Kidney epithelial cell (primary cell): ENCODE results near the gene HLCS. TPM values are rescaled to one million over a fixed set of nuclear protein-coding genes. Genes with fewer than 3 reads are reported as not detected.
A peak's percentile ranks its signal among the peaks of the same experiment; 100 is the strongest.

Experiments used
- DNase-seq: peaks from one replicate; pipeline ENCODE4 v3.0.0-alpha.2; 2010; ENCODE audit warnings: low read depth
- H3K27me3 ChIP-seq: 2 replicates; pipeline ENCODE4 v1.6.0; 2011; ENCODE audit warnings: low read length; ENCODE audit not compliant: control insufficient read depth, insufficient read depth
- H3K36me3 ChIP-seq: 2 replicates; pipeline ENCODE4 v1.5.1; 2011; ENCODE audit warnings: low read length; ENCODE audit not compliant: control insufficient read depth, insufficient read depth
- H3K4me3 ChIP-seq: 2 replicates; pipeline ENCODE4 v1.5.1; 2011; ENCODE audit warnings: low read depth, mild to moderate bottlenecking, control low read depth, low read length
- total RNA-seq: library from RNA; depleted of rRNA; stranded (reverse); fragments of >200 nt; gene quantifications from 2 replicates; pipeline ENCODE4 v1.2.3, GENCODE V29; 2015
- TF ChIP-seq, protein P1 (sequence below): IDR thresholded peaks from 2 replicates; pipeline ENCODE4 v1.5.1; 2011; ENCODE audit warnings: mild to moderate bottlenecking, moderate library complexity, low read length, control low read depth, inconsistent platforms; ENCODE audit not compliant: insufficient read depth, poor library complexity, severe bottlenecking

HLCS gene
- total RNA-seq, 1 donor from 2014 or later, result 26.7 TPM

DNA sequence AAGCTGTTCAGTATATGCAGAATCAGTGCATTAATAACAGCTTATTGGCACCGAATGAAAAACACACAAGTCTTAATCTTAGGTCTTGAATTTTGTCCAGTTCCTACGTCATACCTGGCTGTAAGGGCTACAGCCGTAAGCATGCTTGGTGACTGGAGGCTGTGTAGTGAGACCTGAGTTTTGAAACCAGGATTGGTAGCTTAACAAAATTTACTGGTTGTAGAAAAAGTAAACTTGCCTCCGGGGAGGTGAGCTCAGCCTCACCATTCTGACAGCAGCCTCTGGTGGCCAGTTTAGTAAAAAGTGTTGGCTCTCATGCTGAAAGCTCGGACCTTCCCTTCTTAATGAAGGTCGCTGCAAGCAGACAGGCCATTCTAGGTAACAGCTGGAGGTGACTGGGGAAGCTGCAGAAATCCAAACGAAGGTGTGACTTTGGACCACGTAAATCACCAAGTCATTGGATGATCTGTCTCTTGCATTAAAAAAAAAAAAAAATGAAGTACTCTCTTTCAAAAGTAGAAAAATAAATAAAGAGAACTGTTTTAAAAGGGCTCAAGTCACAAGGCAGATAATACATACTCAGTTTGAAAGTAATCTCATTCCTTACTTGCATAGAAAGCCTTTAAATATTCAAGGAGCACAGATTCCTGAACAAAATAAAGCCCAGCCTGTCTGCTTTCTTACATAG, 48.9 kb downstream of the HLCS start:
- H3K4me3 ChIP-seq, result no peak overlapping the region
- H3K36me3 ChIP-seq, result no peaks in the 10 kb centered on the region
- no peak for DNase-seq
- TF ChIP-seq, protein P1, sequence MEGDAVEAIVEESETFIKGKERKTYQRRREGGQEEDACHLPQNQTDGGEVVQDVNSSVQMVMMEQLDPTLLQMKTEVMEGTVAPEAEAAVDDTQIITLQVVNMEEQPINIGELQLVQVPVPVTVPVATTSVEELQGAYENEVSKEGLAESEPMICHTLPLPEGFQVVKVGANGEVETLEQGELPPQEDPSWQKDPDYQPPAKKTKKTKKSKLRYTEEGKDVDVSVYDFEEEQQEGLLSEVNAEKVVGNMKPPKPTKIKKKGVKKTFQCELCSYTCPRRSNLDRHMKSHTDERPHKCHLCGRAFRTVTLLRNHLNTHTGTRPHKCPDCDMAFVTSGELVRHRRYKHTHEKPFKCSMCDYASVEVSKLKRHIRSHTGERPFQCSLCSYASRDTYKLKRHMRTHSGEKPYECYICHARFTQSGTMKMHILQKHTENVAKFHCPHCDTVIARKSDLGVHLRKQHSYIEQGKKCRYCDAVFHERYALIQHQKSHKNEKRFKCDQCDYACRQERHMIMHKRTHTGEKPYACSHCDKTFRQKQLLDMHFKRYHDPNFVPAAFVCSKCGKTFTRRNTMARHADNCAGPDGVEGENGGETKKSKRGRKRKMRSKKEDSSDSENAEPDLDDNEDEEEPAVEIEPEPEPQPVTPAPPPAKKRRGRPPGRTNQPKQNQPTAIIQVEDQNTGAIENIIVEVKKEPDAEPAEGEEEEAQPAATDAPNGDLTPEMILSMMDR, result peak; percentile 80
- H3K27me3 ChIP-seq, result no peaks in the 10 kb centered on the region

DNA sequence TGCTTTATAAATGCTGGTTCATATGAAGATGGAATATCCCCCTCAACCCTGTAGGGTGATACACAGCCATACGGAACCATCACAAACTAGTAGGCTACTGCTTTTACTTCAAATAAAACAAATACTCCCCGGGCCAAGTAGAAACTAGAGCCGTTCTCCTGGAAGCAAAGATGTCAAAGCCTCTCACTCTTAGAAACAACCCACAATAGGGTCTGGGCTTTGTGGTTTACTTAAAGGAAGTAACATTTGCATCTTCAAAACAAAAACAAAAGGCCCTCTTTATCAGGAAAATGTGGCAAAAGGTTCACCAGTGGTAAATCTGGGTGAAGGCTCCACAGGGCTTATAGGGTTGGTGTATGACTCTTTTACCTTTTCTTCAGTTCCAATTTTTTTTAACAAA, 49.8 kb downstream of the HLCS start:
- DNase-seq, result no peak
- H3K36me3 ChIP-seq, result no peaks in the 10 kb centered on the region
- H3K27me3 ChIP-seq, result no peaks in the 10 kb centered on the region
- TF ChIP-seq, protein P1, result no peak
- H3K4me3 ChIP-seq, result no peak overlapping the region

DNA sequence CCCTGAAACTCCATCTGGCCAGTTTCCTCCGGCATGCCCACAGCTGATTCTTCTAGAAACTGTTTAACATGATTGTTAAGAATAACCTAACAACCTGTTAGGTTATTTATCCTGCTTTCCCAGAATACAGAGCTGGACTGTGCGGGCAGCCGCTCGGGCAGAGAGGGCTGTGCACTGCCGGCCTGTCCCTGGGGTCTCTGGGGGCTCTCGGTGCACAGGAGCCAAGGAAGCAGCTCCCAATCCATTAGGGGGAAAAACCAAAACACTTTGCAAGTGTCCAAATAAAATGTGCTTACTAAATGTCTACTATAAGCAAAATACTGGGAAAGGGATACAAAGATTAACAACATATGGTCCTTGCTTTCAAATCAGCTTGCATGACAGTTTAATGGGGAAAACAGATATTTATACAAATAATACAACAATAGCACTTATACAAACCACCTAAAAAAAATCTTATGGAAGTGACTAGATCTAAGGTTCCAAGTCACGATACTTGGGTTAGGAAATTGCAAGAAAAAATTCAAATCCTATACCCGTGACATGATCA, 50.7 kb downstream of the HLCS start:
- Histone ChIP-seq H3K27me3 (no peaks in the 10 kb centered on the region), H3K4me3 (no peak overlapping the region), H3K36me3 (no peaks in the 10 kb centered on the region)
- no peak for DNase-seq
- TF ChIP-seq, protein P1, result no peak

DNA sequence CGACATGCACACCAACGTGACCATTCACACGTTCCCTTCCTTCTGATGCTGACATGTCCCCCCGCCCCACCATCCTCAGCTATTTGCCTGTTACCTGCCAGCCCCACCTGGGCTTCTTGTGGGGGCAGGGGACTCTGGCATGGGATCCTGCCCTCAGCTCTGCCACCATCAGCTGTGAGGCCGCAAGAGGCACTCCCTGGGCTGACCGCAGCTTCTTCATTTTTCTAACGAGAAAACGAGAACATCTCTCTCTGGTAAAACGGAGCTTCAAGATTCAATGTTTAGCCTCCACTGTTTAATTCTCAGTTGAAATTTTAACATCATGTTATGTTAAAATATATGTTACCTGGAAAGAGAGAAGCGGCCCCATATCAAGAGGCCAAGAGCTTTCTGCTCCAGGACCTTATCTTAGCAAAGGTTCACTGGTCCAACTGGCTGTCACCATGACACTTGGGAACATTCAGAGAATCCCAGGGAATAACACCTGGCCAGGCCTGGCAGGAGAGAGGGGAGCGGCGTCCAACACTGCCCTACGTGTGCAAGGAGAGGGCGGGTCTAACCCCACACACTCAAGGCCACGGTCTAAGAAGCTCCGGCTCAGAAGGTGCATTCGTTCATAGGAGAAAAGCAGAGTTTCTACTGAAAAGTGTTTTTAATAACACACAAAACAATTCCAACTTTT, 51.3 kb downstream of the HLCS start:
- DNase-seq, result no peak
- TF ChIP-seq, protein P1, result no peak
- Histone ChIP-seq H3K27me3 (no peaks in the 10 kb centered on the region), H3K4me3 (no peak overlapping the region), H3K36me3 (no peaks in the 10 kb centered on the region)

DNA sequence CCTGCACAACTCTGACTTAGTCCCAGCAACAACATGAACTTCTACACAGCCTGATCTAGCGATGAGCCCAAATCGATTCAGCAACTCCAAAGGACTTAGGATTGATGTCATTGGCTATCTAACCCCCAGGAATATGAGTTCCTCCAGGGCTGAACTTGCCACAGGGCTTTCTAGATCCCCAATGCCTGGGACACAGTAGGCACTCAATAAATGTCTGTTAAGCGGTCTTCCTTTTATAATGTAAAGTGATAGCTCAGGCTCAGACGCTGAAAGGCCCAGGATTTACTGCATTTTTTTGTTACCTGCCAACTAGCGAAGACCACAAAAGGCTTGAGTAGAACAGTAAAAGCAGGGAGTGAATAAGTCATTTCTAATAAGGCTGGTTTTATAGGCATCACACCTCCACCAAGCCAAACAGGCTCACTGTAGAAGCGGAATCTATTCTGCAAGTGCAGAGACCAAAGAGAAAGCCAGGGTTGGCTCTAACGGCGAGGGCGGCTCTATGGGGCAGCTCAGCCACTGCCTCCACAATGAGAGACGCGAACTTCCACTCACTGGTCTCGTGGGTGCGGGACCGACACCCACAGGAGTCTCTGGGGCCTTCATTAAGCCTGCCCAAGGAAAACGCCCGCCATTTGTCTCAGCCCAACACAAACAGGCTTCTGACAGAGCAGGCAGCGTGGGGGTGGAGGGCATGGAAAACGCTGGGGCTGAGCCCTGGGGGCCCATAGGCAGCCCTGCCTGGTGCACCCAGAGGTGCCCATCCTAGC, 52.0 kb downstream of the HLCS start:
- no peak for DNase-seq
- TF ChIP-seq, protein P1, result no peak
- H3K27me3 ChIP-seq, result no peaks in the 10 kb centered on the region
- H3K36me3 ChIP-seq, result no peaks in the 10 kb centered on the region
- no peak overlapping the region for H3K4me3 ChIP-seq
